A549 treated with AZD9567 at 1 μM for 4 hours (cell line): ENCODE measurements around the gene PLPPR2. TPM values are rescaled to one million over a fixed set of nuclear protein-coding genes. Genes with fewer than 3 reads are reported as not detected.

Experiments used
- total RNA-seq: library from RNA; stranded (reverse); fragments of 200-300 nt; extraction: Qiagen RNA extraction; gene quantifications from 5 replicates; pipeline ENCODE4 v1.2.3, GENCODE V29; 2022; ENCODE audit not compliant: insufficient read depth

The PLPPR2 gene, protein sequence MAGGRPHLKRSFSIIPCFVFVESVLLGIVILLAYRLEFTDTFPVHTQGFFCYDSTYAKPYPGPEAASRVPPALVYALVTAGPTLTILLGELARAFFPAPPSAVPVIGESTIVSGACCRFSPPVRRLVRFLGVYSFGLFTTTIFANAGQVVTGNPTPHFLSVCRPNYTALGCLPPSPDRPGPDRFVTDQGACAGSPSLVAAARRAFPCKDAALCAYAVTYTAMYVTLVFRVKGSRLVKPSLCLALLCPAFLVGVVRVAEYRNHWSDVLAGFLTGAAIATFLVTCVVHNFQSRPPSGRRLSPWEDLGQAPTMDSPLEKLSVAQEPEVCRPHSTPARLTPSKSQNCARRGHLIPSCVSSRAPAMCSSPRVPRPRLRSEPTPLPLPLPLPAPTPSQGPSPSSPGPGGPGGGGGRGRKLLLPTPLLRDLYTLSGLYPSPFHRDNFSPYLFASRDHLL
- 9.8 to 10.4 TPM (median 10.2 TPM) in 5 replicates for total RNA-seq

DNA sequence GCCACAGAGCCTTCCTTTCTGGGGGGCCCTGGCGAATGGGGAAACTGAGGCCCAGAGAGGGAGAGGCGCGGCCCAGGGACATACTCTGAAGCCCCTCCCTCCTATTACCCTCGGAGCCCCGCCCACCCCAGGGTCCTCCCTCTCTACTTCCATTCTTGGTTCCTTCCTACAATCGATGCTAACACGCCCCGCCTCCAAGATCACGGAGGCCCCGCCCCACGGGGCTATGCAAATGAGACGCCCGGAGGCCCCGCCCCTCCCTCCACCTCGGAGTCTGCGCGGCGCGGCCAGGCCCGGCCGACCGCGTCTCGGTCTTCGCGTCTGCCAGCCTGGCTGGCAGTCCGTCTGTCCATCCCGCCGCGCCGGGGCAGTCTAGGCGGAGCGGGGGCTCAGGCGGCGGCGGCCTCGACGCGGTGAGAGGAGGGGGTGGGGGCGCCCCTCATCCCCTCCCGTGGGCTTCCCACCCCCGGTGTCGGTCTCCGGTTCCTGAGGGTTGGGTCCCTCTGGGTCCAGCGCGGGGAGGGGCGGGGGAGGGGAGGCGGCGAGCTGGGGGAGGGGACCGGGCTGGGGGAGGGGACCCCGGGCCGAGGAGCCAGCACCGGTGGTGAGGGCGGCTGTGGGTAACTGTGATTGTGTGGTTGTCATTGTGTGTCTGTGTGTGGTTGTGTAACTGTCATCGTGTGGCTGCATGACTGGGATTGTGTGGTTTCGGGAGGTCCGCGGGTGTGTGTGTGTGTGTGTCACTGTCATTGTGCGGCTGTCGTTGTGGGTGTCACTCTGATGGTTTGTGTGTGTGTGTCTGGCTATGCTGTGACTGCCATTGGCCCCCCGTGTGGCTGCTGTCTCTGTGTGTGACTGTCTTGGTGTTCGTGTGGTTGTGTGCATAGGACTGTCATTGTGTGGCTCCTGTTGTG is at the start of gene PLPPR2:
PLPPR2 (plus strand) TSS at position 273 of the 914 bp plus-strand sequence. CDS start 2,242 bp downstream, outside the sequence.

DNA sequence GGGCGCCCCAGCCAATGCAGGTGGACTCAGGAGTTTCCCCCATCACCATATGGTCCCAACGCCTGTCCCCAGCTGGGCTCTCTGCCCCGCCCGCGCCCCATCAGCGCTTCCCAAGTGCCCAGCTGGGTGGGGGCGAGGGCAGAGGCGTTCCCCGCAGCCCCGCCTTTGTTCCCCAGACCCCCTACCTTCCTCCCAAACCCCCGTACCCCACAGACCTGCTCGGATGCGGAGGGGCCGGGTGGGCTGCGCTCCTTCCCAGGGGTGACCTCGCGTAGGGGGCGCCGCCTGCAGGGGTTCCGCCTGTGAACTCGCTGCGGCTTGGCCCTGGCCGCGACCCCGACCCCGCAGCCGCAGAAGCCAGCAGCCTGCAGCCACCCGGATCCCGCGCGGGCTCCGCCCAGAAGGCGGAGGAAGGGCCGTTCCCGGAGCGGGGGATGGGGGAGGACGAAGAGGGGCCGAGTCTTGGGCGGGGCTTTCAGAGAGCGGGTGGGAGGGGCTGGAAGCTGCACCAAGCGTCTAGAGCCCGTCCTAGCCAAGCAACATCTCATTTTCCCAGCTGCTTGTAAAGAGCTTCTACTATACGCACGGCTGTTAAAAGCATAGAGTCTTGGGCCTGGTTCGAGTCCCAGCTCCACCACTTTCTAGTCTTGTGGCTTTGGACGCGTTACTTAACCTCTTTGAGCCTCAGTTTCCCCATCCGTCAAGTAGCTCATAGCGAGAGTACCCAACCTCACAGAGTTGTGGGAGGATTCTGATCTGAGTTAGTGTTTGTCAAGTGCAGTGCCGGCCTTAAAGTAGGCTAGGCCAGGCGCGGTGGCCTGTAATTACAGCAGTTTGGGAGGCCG is 15.8 kb upstream of the PLPPR2 start, which contains the start of gene RAB3D:
RAB3D (minus strand) TSS at position 404 of the 845 bp plus-strand sequence. CDS start 2,258 bp downstream, outside the sequence.

DNA sequence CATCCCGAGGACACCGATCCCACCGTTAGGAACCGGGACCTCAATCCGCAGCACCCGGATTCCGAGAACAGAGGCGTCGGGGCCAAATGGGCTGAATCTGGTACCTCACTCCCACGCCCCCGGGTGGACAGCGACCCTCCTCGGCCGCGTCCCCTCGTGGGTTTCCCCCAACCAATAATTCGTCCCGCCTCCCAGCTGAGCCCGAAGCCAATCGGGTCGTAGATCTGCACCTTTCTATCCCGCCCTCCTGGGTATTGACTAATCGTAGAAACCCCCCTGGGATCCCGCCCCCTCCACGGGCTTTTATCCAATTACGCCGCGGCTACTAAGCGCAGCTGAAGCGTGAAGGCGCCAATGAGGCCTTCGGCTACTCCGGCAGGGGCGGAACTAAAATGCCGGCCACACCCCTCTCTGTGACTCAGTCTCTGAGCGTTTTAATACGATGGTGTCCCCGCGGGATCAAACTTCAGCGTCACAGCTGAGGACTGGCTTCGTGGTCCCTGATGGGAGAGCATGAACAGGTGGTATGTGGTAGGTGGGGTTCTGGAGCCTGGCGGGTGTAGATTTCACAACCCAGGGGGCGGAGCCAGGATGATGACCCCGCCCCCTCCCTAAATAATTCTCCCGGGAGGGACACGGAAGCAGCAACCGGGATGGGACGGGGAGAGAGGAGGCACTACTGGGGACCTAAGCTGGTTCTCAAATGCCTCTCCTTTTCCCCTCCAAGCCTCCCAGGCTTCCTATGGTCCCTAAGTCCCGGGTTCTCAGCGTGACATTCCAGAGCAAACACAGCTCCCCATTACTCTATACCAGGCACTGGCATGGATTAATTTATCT is 8.9 kb upstream of the PLPPR2 start, which contains the start of the genes CCDC159 and TMEM205:
CCDC159 (plus strand) TSS at position 416 of the 837 bp plus-strand sequence; CDS start at position 504, 88 bp downstream.
TMEM205 (minus strand) TSS at position 165 of the 837 bp plus-strand sequence. CDS start 649 bp downstream, outside the sequence.

DNA sequence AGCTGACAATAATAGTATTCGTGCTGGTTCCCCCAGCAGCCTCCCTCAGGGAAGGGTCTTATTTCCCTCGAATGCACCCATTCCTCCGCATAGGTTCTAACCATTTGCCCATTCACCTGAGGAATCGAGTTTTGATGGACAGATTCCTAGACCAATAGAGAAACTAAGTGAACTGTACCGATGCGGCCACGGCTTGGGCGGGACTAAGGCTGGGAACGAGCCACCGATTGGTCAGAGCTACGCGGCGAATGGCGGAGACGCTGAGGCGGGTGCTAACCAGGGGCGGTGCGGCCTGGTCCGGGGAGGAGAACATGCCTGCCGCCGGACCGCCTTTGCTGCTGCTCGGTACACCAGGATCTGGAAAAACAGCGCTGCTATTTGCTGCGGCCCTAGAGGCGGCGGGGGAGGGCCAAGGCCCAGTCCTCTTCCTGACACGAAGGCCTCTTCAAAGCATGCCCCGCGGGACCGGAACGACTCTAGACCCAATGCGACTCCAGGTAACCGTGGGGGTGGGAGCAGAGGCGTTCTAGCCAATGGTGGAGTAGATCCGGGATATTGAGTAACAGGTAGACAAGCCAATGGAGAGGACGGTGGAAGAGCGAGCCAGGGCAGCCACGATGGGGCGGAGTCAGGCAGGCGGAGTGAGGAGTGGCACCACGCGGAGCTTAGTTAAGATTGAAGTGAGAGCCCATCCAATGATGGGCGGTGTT is 19.4 kb downstream of the PLPPR2 start, which contains the start of gene SWSAP1:
SWSAP1 (plus strand) TSS at position 234 of the 710 bp plus-strand sequence; CDS start at position 249, 15 bp downstream.

Other genes with a start within 250 kb of the PLPPR2 start
- 13.8 to 31.2 TPM (median 16.8 TPM) in 5 replicates for gene SPC24, start 199.7 kb upstream of the PLPPR2 start, total RNA-seq
- gene KANK2, start 157.9 kb upstream of the PLPPR2 start, total RNA-seq = 32.9 to 46.1 TPM (median 40.7 TPM) in 5 replicates
- gene ANGPTL8, start 115.8 kb upstream of the PLPPR2 start, total RNA-seq = not detected in 5 replicates
- 7.8 to 12.7 TPM (median 8.8 TPM) in 5 replicates for gene DOCK6, start 92.9 kb upstream of the PLPPR2 start, total RNA-seq
- not detected in 5 replicates for gene TSPAN16, start 59.3 kb upstream of the PLPPR2 start, total RNA-seq
- 3.0 to 5.3 TPM (median 3.1 TPM) in 5 replicates for gene RAB3D, start 15.8 kb upstream of the PLPPR2 start, total RNA-seq
- 105 to 129 TPM (median 110 TPM) in 5 replicates for gene TMEM205, start 9.2 kb upstream of the PLPPR2 start, total RNA-seq
- 4.3 to 5.2 TPM (median 4.6 TPM) in 4 of 5 replicates, not detected in the other for gene CCDC159, start 8.9 kb upstream of the PLPPR2 start, total RNA-seq
- 2.1 to 2.3 TPM (median 2.2 TPM) in 4 of 5 replicates, not detected in the other for gene SWSAP1, start 19.2 kb downstream of the PLPPR2 start, total RNA-seq
- gene EPOR, start 28.9 kb downstream of the PLPPR2 start, total RNA-seq = 3.7 to 6.2 TPM (median 4.5 TPM) in 5 replicates
- 1.5 to 3.1 TPM (median 1.9 TPM) in 5 replicates for gene RGL3, start 63.9 kb downstream of the PLPPR2 start, total RNA-seq
- 0.67 to 1.9 TPM (median 1.1 TPM) in 4 of 5 replicates, not detected in the other for gene ODAD3, start 79.7 kb downstream of the PLPPR2 start, total RNA-seq
- gene PRKCSH, start 80.2 kb downstream of the PLPPR2 start, total RNA-seq = 250 to 268 TPM (median 262 TPM) in 5 replicates
- gene ELAVL3, start 125.6 kb downstream of the PLPPR2 start, total RNA-seq = 0.06 to 0.15 TPM (median 0.08 TPM) in 4 of 5 replicates, not detected in the other
- 2.3 to 4.9 TPM (median 4.1 TPM) in 5 replicates for gene ZNF653, start 150.4 kb downstream of the PLPPR2 start, total RNA-seq
- 28.3 to 37.6 TPM (median 32.1 TPM) in 5 replicates for gene ECSIT, start 173.7 kb downstream of the PLPPR2 start, total RNA-seq
- gene CNN1, start 183.4 kb downstream of the PLPPR2 start, total RNA-seq = 0.24 to 0.37 TPM (median 0.31 TPM) in 4 of 5 replicates, not detected in the other
- 99.5 to 130 TPM (median 110 TPM) in 5 replicates for gene ELOF1, start 203.8 kb downstream of the PLPPR2 start, total RNA-seq
- gene ACP5, start 222.2 kb downstream of the PLPPR2 start, total RNA-seq = 0.24 to 0.40 TPM (median 0.32 TPM) in 4 of 5 replicates, not detected in the other
- gene ZNF627, start 242.1 kb downstream of the PLPPR2 start, total RNA-seq = 3.9 to 6.2 TPM (median 4.2 TPM) in 5 replicates